A549 (cell line): ENCODE results near the gene MINDY3. TPM values are rescaled to one million over a fixed set of nuclear protein-coding genes. Genes with fewer than 3 reads are reported as not detected.
A peak's percentile ranks its signal among the peaks of the same experiment; 100 is the strongest.

Experiments
- ATAC-seq, 2 experiments: fragments of 200-7000 bp in 1 of 2; fragments of >200 bp in 1 of 2; cut with Nextera tagmentation in 1 of 2; cut with Tn5 transposase in 1 of 2; 3 replicates each; pipeline versions ENCODE4 v1.8.0 to v1.9.1; 2018 to 2020; ENCODE audit warnings: mild to moderate bottlenecking in 1 of 2, moderate library complexity in 1 of 2
- CTCF ChIA-PET: fragments of 300-600 bp; sonication (Branson Sonifier 250); formaldehyde crosslinking; extraction: SDS; loops from one replicate; lab custom pipeline; 2021; ENCODE audit warnings: antibody characterized with exemption, inconsistent platforms; lab: Yijun Ruan, JAX
- POLR2A ChIA-PET: fragments of 350-600 bp; formaldehyde crosslinking; extraction: SDS; loops from one replicate; lab custom pipeline; 2021; ENCODE audit warnings: antibody characterized with exemption, inconsistent platforms; lab: Yijun Ruan, JAX
- DNase-seq, 2 experiments: peaks; one replicate each; pipeline versions ENCODE4 v3.0.0 to v3.0.0-alpha.2; 2011 to 2016; ENCODE audit warnings: low read depth in 1 of 2, low spot score in 1 of 2
- FAIRE-seq: peaks from 2 replicates; lab custom pipeline; 2011; peaks lifted over from hg19 to GRCh38; lab: Jason Lieb, UNC
- H3K27ac ChIP-seq, 2 experiments: fragments of >200 bp; sonication (Bioruptor Twin); formaldehyde crosslinking; 3 replicates each; pipeline ENCODE4 v1.5.1; 2016 to 2017
- H3K4me1 ChIP-seq: fragments of >200 bp; sonication (Bioruptor Twin); formaldehyde crosslinking; 3 replicates; pipeline ENCODE4 v1.6.1; 2016
- H3K4me2 ChIP-seq: fragments of >200 bp; sonication (Bioruptor Twin); formaldehyde crosslinking; 3 replicates; pipeline ENCODE4 v1.6.1; 2016
- H3K4me3 ChIP-seq: fragments of >200 bp; sonication (Bioruptor Twin); formaldehyde crosslinking; 3 replicates; pipeline ENCODE4 v1.5.1; 2016
- H3K9me3 ChIP-seq: fragments of >200 bp; sonication (Bioruptor Twin); formaldehyde crosslinking; 3 replicates; pipeline ENCODE4 v1.6.1; 2016
- BHLHE40 ChIP-seq: IDR thresholded peaks from 2 replicates; pipeline ENCODE4 v1.6.1; 2012; ENCODE audit warnings: low read depth, low read length, inconsistent platforms
- CBX2 ChIP-seq: fragments of 200-600 bp; sonication (generic); IDR thresholded peaks from 2 replicates; pipeline ENCODE4 v1.6.1; 2016; ENCODE audit warnings: low read depth, mild to moderate bottlenecking, borderline replicate concordance
- CBX8 ChIP-seq: fragments of 200-600 bp; sonication (generic); IDR thresholded peaks from 2 replicates; pipeline ENCODE4 v1.6.1; 2016
- CEBPB ChIP-seq, 2 experiments: fragments of >200 bp in 1 of 2; sonication (Bioruptor Twin) in 1 of 2; formaldehyde crosslinking in 1 of 2; IDR thresholded peaks; 2 replicates each; pipeline ENCODE4 v1.6.1; 2012 to 2016
- EHF ChIP-seq: fragments of 250-450 bp; sonication (Bioruptor Pico); IDR thresholded peaks from 2 replicates; pipeline ENCODE4 v1.5.0; 2020; ENCODE audit warnings: mild to moderate bottlenecking
- ELK1 ChIP-seq: fragments of 150-350 bp; IDR thresholded peaks from 2 replicates; pipeline ENCODE4 v1.6.1; 2014; ENCODE audit warnings: low read depth, mild to moderate bottlenecking, low read length
- EP300 ChIP-seq, 2 experiments: fragments of >200 bp; sonication (Bioruptor Twin); formaldehyde crosslinking; IDR thresholded peaks; 2 replicates in 1 of 2; 3 replicates in 1 of 2; pipeline ENCODE4 v1.6.1; 2016 to 2017
- GATA3 ChIP-seq: IDR thresholded peaks from 2 replicates; pipeline ENCODE4 v1.6.1; 2012; ENCODE audit warnings: borderline replicate concordance
- HMGXB4 ChIP-seq: fragments of 250-450 bp; sonication (Bioruptor Pico); IDR thresholded peaks from 2 replicates; pipeline ENCODE4 v1.5.0; 2021; ENCODE audit warnings: mild to moderate bottlenecking, moderate library complexity, borderline replicate concordance
- HOXA7 ChIP-seq: fragments of 250-450 bp; sonication (Bioruptor Pico); IDR thresholded peaks from 2 replicates; pipeline ENCODE4 v1.5.0; 2020; ENCODE audit warnings: mild to moderate bottlenecking, moderate library complexity
- HOXB13 ChIP-seq: fragments of 250-450 bp; sonication (Bioruptor Pico); IDR thresholded peaks from 2 replicates; pipeline ENCODE4 v1.5.0; 2020; ENCODE audit warnings: low read depth, mild to moderate bottlenecking, moderate library complexity
- JUN ChIP-seq, 2 experiments: fragments of >200 bp; sonication (Bioruptor Twin); formaldehyde crosslinking; IDR thresholded peaks; 2 replicates in 1 of 2; 3 replicates in 1 of 2; pipeline ENCODE4 v1.6.1; 2016 to 2017
- KDM1A ChIP-seq: fragments of 200-600 bp; sonication (generic); IDR thresholded peaks from 2 replicates; pipeline ENCODE4 v1.6.1; 2016; ENCODE audit warnings: low read depth, mild to moderate bottlenecking
- MAFK ChIP-seq: fragments of 450-650 bp; IDR thresholded peaks from 2 replicates; pipeline ENCODE4 v1.6.1; 2014; ENCODE audit not compliant: partially characterized antibody
- NPAS2 ChIP-seq: fragments of 250-450 bp; sonication (Bioruptor Pico); IDR thresholded peaks from 2 replicates; pipeline ENCODE4 v1.8.0; 2022; ENCODE audit warnings: mild to moderate bottlenecking, moderate library complexity, borderline replicate concordance
- NR3C1 ChIP-seq: fragments of >200 bp; sonication (Bioruptor Twin); formaldehyde crosslinking; IDR thresholded peaks from 3 replicates; pipeline ENCODE4 v1.6.1; 2017
- PHF8 ChIP-seq: fragments of 200-600 bp; sonication (generic); IDR thresholded peaks from 2 replicates; pipeline ENCODE4 v1.6.1; 2016; ENCODE audit warnings: low read depth, mild to moderate bottlenecking, antibody characterized with exemption, moderate library complexity, borderline replicate concordance
- POLR2A ChIP-seq: IDR thresholded peaks from 2 replicates; pipeline ENCODE4 v1.6.1; 2012; ENCODE audit warnings: mild to moderate bottlenecking, low read length
- SREBF2 ChIP-seq: fragments of 450-650 bp; IDR thresholded peaks from 2 replicates; pipeline ENCODE4 v1.6.1; 2014; ENCODE audit warnings: mild to moderate bottlenecking, moderate library complexity
- ZNF302 ChIP-seq: fragments of 250-450 bp; sonication (Bioruptor Pico); IDR thresholded peaks from 2 replicates; pipeline ENCODE4 v1.9.0; 2021; ENCODE audit warnings: inconsistent platforms, mild to moderate bottlenecking, moderate library complexity
- ZSCAN20 ChIP-seq: fragments of 250-450 bp; sonication (Bioruptor Pico); IDR thresholded peaks from 2 replicates; pipeline ENCODE4 v1.8.0; 2022; ENCODE audit warnings: mild to moderate bottlenecking, moderate library complexity
- WGBS: methylation state at CpG from one replicate; pipeline ENCODE4 v1.1.6; 2017; ENCODE audit errors: missing lambda C conversion rate; 5-methylcytosine and 5-hydroxymethylcytosine counted together
- polyA plus RNA-seq, 4 experiments: library from polyadenylated mRNA; depleted of rRNA in 3 of 4; stranded (reverse); fragments of >200 nt; fragmentation: RNase III in 1 of 4; extraction: RNeasy Plus Mini Kit Qiagen cat#74134 plus additional on column Dnase treatment in 1 of 4; gene quantifications; 2 replicates in 3 of 4; 3 replicates in 1 of 4; pipeline ENCODE4 v1.2.3, GENCODE V29; 2011 to 2017

Gene MINDY3
- polyA plus RNA-seq, 2 of the 4 experiments (the other 2 are of a cell fraction) = 14.4 to 25.3 TPM

- H3K9me3 ChIP-seq = no peaks in the 10 kb centered on the region
- WGBS = 86% methylated on average over 5 of the region's 5 CpGs
- H3K27ac ChIP-seq = no peak overlapping the region
- no peak for DNase-seq
- no peak for TF ChIP-seq GATA3
- TF ChIP-seq CEBPB (IDR thresholded peaks at IDR 0.05) = no peak
- TF ChIP-seq POLR2A = no peak
- TF ChIP-seq PHF8 = no peak
- TF ChIP-seq BHLHE40 = no peak
- no peak for TF ChIP-seq CBX8
- no peak for TF ChIP-seq JUN (IDR thresholded peaks at IDR 0.05)
- no peak for TF ChIP-seq CBX2
- TF ChIP-seq NPAS2 (CRISPR knock-in tag) = no peak
- no peak for TF ChIP-seq HOXB13
- no peak for TF ChIP-seq HOXA7 (CRISPR knock-in tag)
- no peak for TF ChIP-seq ZSCAN20 (CRISPR knock-in tag)
- TF ChIP-seq KDM1A = no peak
- TF ChIP-seq NR3C1 = no peak
- no peak for TF ChIP-seq SREBF2
- TF ChIP-seq ELK1 = no peak
- TF ChIP-seq HMGXB4 = no peak
- no peak for TF ChIP-seq EP300 (IDR thresholded peaks at IDR 0.05)
- TF ChIP-seq EHF = no peak
- no peak for ATAC-seq
- H3K4me1 ChIP-seq = no peaks in the 10 kb centered on the region
- POLR2A ChIA-PET = no interaction called here
- no peak overlapping the region for H3K4me3 ChIP-seq
- FAIRE-seq = no peak
- H3K4me2 ChIP-seq = no peak overlapping the region
- CTCF ChIA-PET = interaction anchor here (0.6 kb wide), 1 partner anchor 58 kb away, joined by 5 read pairs; no protein-coding TSS in a partner anchor
Measured at GRCh38 chr10:15783941-15784636, 76.2 kb downstream of the MINDY3 start.

- Histone ChIP-seq H3K4me3 (no peak overlapping the region), H3K9me3 (no peaks in the 10 kb centered on the region), H3K4me2 (no peak overlapping the region), H3K27ac (no peak overlapping the region), H3K4me1 (no peaks in the 10 kb centered on the region)
- TF ChIP-seq MAFK = no peak
- no peak for DNase-seq
- no peak for ATAC-seq
- ChIA-PET POLR2A (no interaction called here), CTCF (no interaction called here)
- FAIRE-seq = no peak
- WGBS = 99% methylated on average over 4 of the region's 4 CpGs
Measured at GRCh38 chr10:15782851-15783250, 77.5 kb downstream of the MINDY3 start.

- DNase-seq = no peak
- ATAC-seq = no peak
- H3K4me1 ChIP-seq = no peaks in the 10 kb centered on the region
- TF ChIP-seq ZNF302 (CRISPR knock-in tag) (no peak), MAFK (peak; percentile 43)
- ChIA-PET CTCF (no interaction called here), POLR2A (no interaction called here)
- no peak overlapping the region for H3K27ac ChIP-seq
- no peak overlapping the region for H3K4me2 ChIP-seq
- H3K9me3 ChIP-seq = no peaks in the 10 kb centered on the region
- H3K4me3 ChIP-seq = no peak overlapping the region
- FAIRE-seq = no peak
- 89% methylated on average over 7 of the region's 7 CpGs for WGBS
Measured at GRCh38 chr10:15781381-15781960, 78.8 kb downstream of the MINDY3 start.
